SU-DHL-6 (cell line): ENCODE measurements around the gene ITGA7.
A peak's percentile ranks its signal among the peaks of the same experiment; 100 is the strongest.

ENCODE experiments used
- H2AFZ ChIP-seq: fragments of 200-600 bp; sonication (generic); 2 replicates; pipeline ENCODE4 v1.6.1; 2014; ENCODE audit warnings: low read depth, mild to moderate bottlenecking, moderate library complexity, mixed read lengths, antibody characterized with exemption, low read length; ENCODE audit not compliant: severe bottlenecking
- H3F3A ChIP-seq: fragments of 200-600 bp; shearing (Covaris generic); 2 replicates; pipeline ENCODE4 v1.6.0; 2016; ENCODE audit warnings: antibody characterized with exemption, mild to moderate bottlenecking; ENCODE audit not compliant: insufficient read depth
- H3K27ac ChIP-seq: fragments of 200-600 bp; sonication (generic); 2 replicates; pipeline ENCODE4 v1.5.1; 2016; ENCODE audit warnings: low read depth, mild to moderate bottlenecking, low read length, moderate library complexity, mixed read lengths
- H3K27me3 ChIP-seq: fragments of 200-600 bp; sonication (generic), shearing (Covaris generic); 2 replicates; pipeline ENCODE4 v1.6.0; 2014; ENCODE audit warnings: mild to moderate bottlenecking, low read length
- H3K36me3 ChIP-seq: fragments of 200-600 bp; sonication (generic); 2 replicates; pipeline ENCODE4 v1.6.1; 2014; ENCODE audit warnings: mild to moderate bottlenecking, low read length, mixed read lengths
- H3K4me2 ChIP-seq: fragments of 300-600, 200-600 bp; shearing (Covaris generic), sonication (generic); 2 replicates; pipeline ENCODE4 v1.6.0; 2014; ENCODE audit warnings: low read length, low read depth, mild to moderate bottlenecking; ENCODE audit not compliant: poor library complexity, severe bottlenecking
- H3K4me3 ChIP-seq: fragments of 200-600 bp; sonication (generic); 2 replicates; pipeline ENCODE4 v1.5.1; 2014; ENCODE audit warnings: antibody characterized with exemption, low read length, mild to moderate bottlenecking, mixed read lengths; ENCODE audit not compliant: insufficient read depth, poor library complexity, severe bottlenecking
- H3K79me2 ChIP-seq: fragments of 200-600 bp; sonication (generic); 2 replicates; pipeline ENCODE4 v1.6.1; 2014; ENCODE audit warnings: mild to moderate bottlenecking, low read length, moderate library complexity; ENCODE audit not compliant: insufficient read depth
- H3K9ac ChIP-seq: fragments of 200-600 bp; sonication (generic); 2 replicates; pipeline ENCODE4 v1.7.0; 2014; ENCODE audit warnings: mild to moderate bottlenecking, low read length
- H3K9me2 ChIP-seq: fragments of 200-600 bp; sonication (generic); replicated peaks from 2 replicates; pipeline ENCODE4 v1.6.1; 2014; ENCODE audit warnings: low read length; ENCODE audit not compliant: insufficient read depth
- H3K9me3 ChIP-seq: fragments of 200-600 bp; sonication (generic); 2 replicates; pipeline ENCODE4 v1.6.1; 2014; ENCODE audit warnings: low read length, mixed read lengths; ENCODE audit not compliant: insufficient read depth
- H4K20me1 ChIP-seq: fragments of 200-600 bp; sonication (generic); 2 replicates; pipeline ENCODE4 v1.6.1; 2014; ENCODE audit warnings: low read depth, mild to moderate bottlenecking, antibody characterized with exemption, low read length, moderate library complexity, mixed read lengths
- CTCF ChIP-seq: fragments of 200-600 bp; sonication (generic); IDR thresholded peaks from one replicate; pipeline ENCODE4 v1.5.1; 2017; ENCODE audit warnings: antibody characterized with exemption, mild to moderate bottlenecking, low read length, moderate library complexity; ENCODE audit not compliant: insufficient read depth, poor library complexity, severe bottlenecking
- EZH2phosphoT487 ChIP-seq: fragments of 200-600 bp; sonication (generic), shearing (Covaris generic); conservative IDR thresholded peaks from 2 replicates; pipeline ENCODE4 v1.6.1; 2018; ENCODE audit warnings: mild to moderate bottlenecking, antibody characterized with exemption, low read length, moderate library complexity, mixed read lengths

ITGA7 gene

GRCh38 chr12:55724940-55725309 is 17.2 kb upstream of the ITGA7 start:
- no peaks in the 10 kb centered on the region for H3K27me3 ChIP-seq

GRCh38 chr12:55724226-55724939 is 16.7 kb upstream of the ITGA7 start:
- Histone ChIP-seq H3K9ac (no peak overlapping the region), H4K20me1 (no peaks in the 10 kb centered on the region), H3K9me3 (no peaks in the 10 kb centered on the region), H3K79me2 (0 out of 2 replicates have a peak, but pooled peaks cover 6% of the 10 kb centered on the region), H3K27me3 (no peaks in the 10 kb centered on the region), H2AFZ (no peak overlapping the region), H3K36me3 (no peaks in the 10 kb centered on the region), H3K9me2 (no peaks in the 10 kb centered on the region), H3K4me3 (no peak overlapping the region), H3K27ac (no peak overlapping the region), H3K4me2 (no peak overlapping the region), H3F3A (peaks cover 16% of the 10 kb centered on the region)
- peak; percentile 61 for TF ChIP-seq CTCF
- TF ChIP-seq EZH2phosphoT487, result no peak

More at GRCh38 chr12:55724940-55725309, 17.2 kb upstream of the ITGA7 start:
- no peaks in the 10 kb centered on the region for H3K9me3 ChIP-seq
- TF ChIP-seq EZH2phosphoT487 (no peak), CTCF (no peak)
- H3K4me2 ChIP-seq, result no peak overlapping the region
- no peak overlapping the region for H2AFZ ChIP-seq
- H3F3A ChIP-seq, result peaks cover 21% of the 10 kb centered on the region
- no peak overlapping the region for H3K9ac ChIP-seq
- no peaks in the 10 kb centered on the region for H3K9me2 ChIP-seq
- H3K36me3 ChIP-seq, result no peaks in the 10 kb centered on the region
- no peak overlapping the region for H3K4me3 ChIP-seq
- no peaks in the 10 kb centered on the region for H4K20me1 ChIP-seq
- H3K79me2 ChIP-seq, result 0 out of 2 replicates have a peak, but pooled peaks cover 6% of the 10 kb centered on the region
- H3K27ac ChIP-seq, result no peak overlapping the region

- Histone ChIP-seq H3K9me2 (no peaks in the 10 kb centered on the region), H3F3A (peaks cover 14% of the 10 kb centered on the region), H3K4me3 (no peak overlapping the region), H3K36me3 (no peaks in the 10 kb centered on the region), H3K9ac (no peak overlapping the region), H2AFZ (no peak overlapping the region), H3K9me3 (no peaks in the 10 kb centered on the region), H3K79me2 (0 out of 2 replicates have a peak, but pooled peaks cover 6% of the 10 kb centered on the region), H3K27ac (no peak overlapping the region), H4K20me1 (no peaks in the 10 kb centered on the region), H3K27me3 (no peaks in the 10 kb centered on the region), H3K4me2 (no peak overlapping the region)
- TF ChIP-seq EZH2phosphoT487, result no peak
- TF ChIP-seq CTCF, result no peak
These were observed 16.0 kb upstream of the ITGA7 start for GRCh38 chr12:55723516-55724225.
